ENCODE data around the gene RGS9BP.
"Not testable (repeated sequence)": the region's sequence is repeated elsewhere in the genome, so short reads cannot be mapped to it uniquely, and the experiment has no call there.

The RGS9BP gene

GRCh38 chr19:32700129-32700528 is 24.5 kb downstream of the RGS9BP start:
- DNase-seq: not testable (repeated sequence)

- DNase-seq: no peak
These were observed 26.4 kb downstream of the RGS9BP start for GRCh38 chr19:32702010-32702409.

- not testable (repeated sequence) for DNase-seq
These were observed 28.4 kb downstream of the RGS9BP start for GRCh38 chr19:32704006-32704405.

GRCh38 chr19:32708457-32708856 is 32.8 kb downstream of the RGS9BP start:
- DNase-seq: no peak

GRCh38 chr19:32709032-32709431 is 33.4 kb downstream of the RGS9BP start:
- DNase-seq: no peak

- DNase-seq: no peak
These were observed 36.1 kb downstream of the RGS9BP start for GRCh38 chr19:32711747-32712146.

GRCh38 chr19:32716203-32716602 is 40.6 kb downstream of the RGS9BP start:
- DNase-seq: not testable (repeated sequence)

- DNase-seq: no peak
These were observed 41.8 kb downstream of the RGS9BP start for GRCh38 chr19:32717496-32717895.

- no peak for DNase-seq
These were observed 42.6 kb downstream of the RGS9BP start for GRCh38 chr19:32718286-32718685.

- no peak for DNase-seq
These were observed 44.0 kb downstream of the RGS9BP start, which contains the start of gene TDRD12 for GRCh38 chr19:32719611-32720059. Gene TDRD12 (plus strand): TSS chr19:32719767. CDS start chr19:32720073, 306 bp downstream.

GRCh38 chr19:32720216-32720935 is 44.7 kb downstream of the RGS9BP start:
- no peak for DNase-seq

- DNase-seq: no peak
These were observed 45.2 kb downstream of the RGS9BP start for GRCh38 chr19:32720936-32721250.
